A673 (cell line): ENCODE results near the gene CFAP57. TPM values are rescaled to one million over a fixed set of nuclear protein-coding genes. Genes with fewer than 3 reads are reported as not detected.

ENCODE experiments used
- BruUV-seq: library from RNA; stranded (reverse); fragments of 400-500 nt; replicated peaks from 2 replicates; lab custom pipeline; 2021; lab: Mats Ljungman, UMichigan
- CTCF ChIA-PET: fragments of 300-600 bp; sonication (Branson Sonifier 250); formaldehyde crosslinking; loops from one replicate; lab custom pipeline; 2022; ENCODE audit warnings: antibody characterized with exemption; lab: Charles Lee
- POLR2A ChIA-PET: fragments of 300-600 bp; sonication (Branson Sonifier 250); formaldehyde crosslinking; loops from one replicate; lab custom pipeline; 2022; ENCODE audit warnings: antibody characterized with exemption; ENCODE audit not compliant: low non-redundant PET; lab: Charles Lee
- DNase-seq: peaks from one replicate; pipeline ENCODE4 v3.0.0-alpha.2; 2015; ENCODE audit warnings: low spot score
- H3K27ac ChIP-seq: fragments of 200-600 bp; sonication (generic); 2 replicates; pipeline ENCODE4 v1.5.1; 2016; ENCODE audit warnings: mixed run types, low read depth, mild to moderate bottlenecking, mixed read lengths, antibody characterized with exemption, low read length; ENCODE audit not compliant: poor library complexity, severe bottlenecking
- H3K27me3 ChIP-seq: fragments of 200-600 bp; sonication (generic); replicated peaks from 2 replicates; pipeline ENCODE4 v1.6.1; 2017; ENCODE audit warnings: mixed run types, low read depth, mild to moderate bottlenecking, mixed read lengths, antibody characterized with exemption, low read length; ENCODE audit not compliant: insufficient read depth, poor library complexity
- H3K36me3 ChIP-seq: fragments of 200-600 bp; sonication (generic); 2 replicates; pipeline ENCODE4 v1.6.1; 2016; ENCODE audit warnings: mixed run types, mild to moderate bottlenecking, mixed read lengths, antibody characterized with exemption, low read length; ENCODE audit not compliant: insufficient read depth, poor library complexity, severe bottlenecking
- H3K4me1 ChIP-seq: fragments of 200-600 bp; sonication (generic); 2 replicates; pipeline ENCODE4 v1.6.1; 2017; ENCODE audit warnings: mixed run types, mild to moderate bottlenecking, mixed read lengths, antibody characterized with exemption, low read length; ENCODE audit not compliant: insufficient read depth, poor library complexity, severe bottlenecking
- H3K4me3 ChIP-seq: fragments of 200-600 bp; sonication (generic); 2 replicates; pipeline ENCODE4 v1.5.1; 2016; ENCODE audit warnings: low read depth, mixed run types, mild to moderate bottlenecking, mixed read lengths, low read length; ENCODE audit not compliant: poor library complexity, severe bottlenecking
- H3K9me3 ChIP-seq: fragments of 200-600 bp; sonication (generic); 2 replicates; pipeline ENCODE4 v1.6.1; 2016; ENCODE audit warnings: mixed run types, low read depth, mild to moderate bottlenecking, mixed read lengths, antibody characterized with exemption, low read length; ENCODE audit not compliant: poor library complexity, severe bottlenecking
- CTCF ChIP-seq: fragments of 300-800, 200-600 bp; sonication (generic); conservative IDR thresholded peaks from 2 replicates; pipeline ENCODE4 v1.5.1; 2017; ENCODE audit warnings: low read depth, mild to moderate bottlenecking, antibody characterized with exemption, low read length, moderate library complexity, mixed read lengths
- EZH2 ChIP-seq: fragments of 200-600 bp; sonication (generic); IDR thresholded peaks from 2 replicates; pipeline ENCODE4 v1.6.1; 2017; ENCODE audit warnings: borderline replicate concordance, low read depth, mild to moderate bottlenecking, mixed read lengths, antibody characterized with exemption, low read length; ENCODE audit not compliant: poor library complexity, severe bottlenecking
- intact Hi-C: fragments of 100-400 bp; cut with micrococcal nuclease; formaldehyde crosslinking; loops from one replicate; pipeline ENCODE4 v1.10.0; 2022; ENCODE audit not compliant: unreplicated experiment
- total RNA-seq: library from RNA; stranded (reverse); gene quantifications from 2 replicates; pipeline ENCODE4 v1.2.3, GENCODE V29; 2021

CFAP57 gene
- total RNA-seq, 1 experiment from 2014 or later: 0.73 TPM

- H3K4me1 ChIP-seq: peaks cover 16% of the 10 kb centered on the region
- H3K9me3 ChIP-seq: peaks cover 9% of the 10 kb centered on the region
- H3K36me3 ChIP-seq: no peaks in the 10 kb centered on the region
- ChIA-PET CTCF (no interaction called here), POLR2A (no interaction called here)
- intact Hi-C loops: no loop called here
- H3K4me3 ChIP-seq: no peak overlapping the region
- no TSS peak for BruUV-seq
- peak; percentile 85 for DNase-seq
- no peak overlapping the region for H3K27ac ChIP-seq
- no peaks in the 10 kb centered on the region for H3K27me3 ChIP-seq
- TF ChIP-seq EZH2 (no peak), CTCF (no peak)
Measured at GRCh38 chr1:43129426-43129825, 42.7 kb upstream of the CFAP57 start.

GRCh38 chr1:43134068-43134467, 38.1 kb upstream of the CFAP57 start:
- CTCF ChIA-PET: no interaction called here
- TF ChIP-seq CTCF (no peak), EZH2 (no peak)
- peaks cover 12% of the 10 kb centered on the region for H3K9me3 ChIP-seq
- H3K27ac ChIP-seq: no peak overlapping the region
- intact Hi-C loops: no loop called here
- POLR2A ChIA-PET: interaction anchor here (0.7 kb wide), 1 partner anchor 271 kb away, joined by 4 read pairs; no protein-coding TSS in a partner anchor
- BruUV-seq: no TSS peak
- DNase-seq: peak; percentile 65
- no peaks in the 10 kb centered on the region for H3K27me3 ChIP-seq
- H3K4me1 ChIP-seq: peaks cover 11% of the 10 kb centered on the region
- H3K4me3 ChIP-seq: no peak overlapping the region
- no peaks in the 10 kb centered on the region for H3K36me3 ChIP-seq

GRCh38 chr1:43134640-43135039, 37.5 kb upstream of the CFAP57 start:
- H3K4me3 ChIP-seq: no peak overlapping the region
- H3K27ac ChIP-seq: no peak overlapping the region
- intact Hi-C loops: no loop called here
- no peak for DNase-seq
- TF ChIP-seq CTCF: no peak
- TF ChIP-seq EZH2: no peak
- H3K9me3 ChIP-seq: peaks cover 17% of the 10 kb centered on the region
- BruUV-seq: no TSS peak
- H3K4me1 ChIP-seq: peaks cover 5% of the 10 kb centered on the region
- H3K36me3 ChIP-seq: no peaks in the 10 kb centered on the region
- no peaks in the 10 kb centered on the region for H3K27me3 ChIP-seq
- POLR2A ChIA-PET: no interaction called here
- CTCF ChIA-PET: no interaction called here
